Naive B cell (primary cell): ENCODE measurements around the gene NBPF10. TPM values are rescaled to one million over a fixed set of nuclear protein-coding genes. Genes with fewer than 3 reads are reported as not detected.
"Not testable (repeated sequence)": the region's sequence is repeated elsewhere in the genome, so short reads cannot be mapped to it uniquely, and the experiment has no call there.

Source experiments
- ATAC-seq, 2 donors: fragments of 150-1000 bp; cut with Tn5 transposase; 2 replicates each; pipeline ENCODE4 v1.10.0; 2021; ENCODE audit warnings: low read depth in 2 of 2, mild to moderate bottlenecking in 2 of 2, moderate library complexity in 2 of 2
- DNase-seq: peaks from one replicate; pipeline ENCODE4 v3.0.0; 2022
- H3K27ac Mint-ChIP-seq, 6 donors: one replicate each; pipeline ENCODE4 v1.8.0; 2020 to 2022; ENCODE audit warnings: mild to moderate bottlenecking in 6 of 6, mixed read lengths in 6 of 6, moderate library complexity in 5 of 6, inconsistent platforms in 2 of 6
- H3K27me3 Mint-ChIP-seq, 3 donors: one replicate each; pipeline ENCODE4 v1.8.0; 2021 to 2022; ENCODE audit warnings: mixed read lengths in 3 of 3, mild to moderate bottlenecking in 1 of 3
- H3K36me3 Mint-ChIP-seq, 2 donors: one replicate each; pipeline ENCODE4 v1.8.0; 2020 to 2022; ENCODE audit warnings: mixed read lengths in 2 of 2, inconsistent platforms in 1 of 2, mild to moderate bottlenecking in 1 of 2
- H3K4me1 Mint-ChIP-seq, 3 donors: one replicate each; pipeline ENCODE4 v1.8.0; 2020 to 2022; ENCODE audit warnings: mixed read lengths in 3 of 3, inconsistent platforms in 1 of 3, mild to moderate bottlenecking in 1 of 3, moderate library complexity in 1 of 3
- H3K4me3 Mint-ChIP-seq, 8 donors: one replicate each; pipeline ENCODE4 v1.8.0; 2020 to 2022; ENCODE audit warnings: mild to moderate bottlenecking in 8 of 8, mixed read lengths in 8 of 8, moderate library complexity in 8 of 8, inconsistent platforms in 2 of 8
- H3K9me3 Mint-ChIP-seq, 7 donors: one replicate each; pipeline ENCODE4 v1.8.0; 2020 to 2022; ENCODE audit warnings: mixed read lengths in 7 of 7, mild to moderate bottlenecking in 5 of 7, inconsistent platforms in 2 of 7, moderate library complexity in 1 of 7
- polyA plus RNA-seq, 6 donors: library from polyadenylated mRNA; unstranded; fragments of 300-500 nt; fragmentation: Illumina TruSeq; gene quantifications; one replicate each; pipeline ENCODE4 v1.2.3, GENCODE V29; 2021; ENCODE audit warnings: low read depth in 6 of 6

Gene NBPF10, protein sequence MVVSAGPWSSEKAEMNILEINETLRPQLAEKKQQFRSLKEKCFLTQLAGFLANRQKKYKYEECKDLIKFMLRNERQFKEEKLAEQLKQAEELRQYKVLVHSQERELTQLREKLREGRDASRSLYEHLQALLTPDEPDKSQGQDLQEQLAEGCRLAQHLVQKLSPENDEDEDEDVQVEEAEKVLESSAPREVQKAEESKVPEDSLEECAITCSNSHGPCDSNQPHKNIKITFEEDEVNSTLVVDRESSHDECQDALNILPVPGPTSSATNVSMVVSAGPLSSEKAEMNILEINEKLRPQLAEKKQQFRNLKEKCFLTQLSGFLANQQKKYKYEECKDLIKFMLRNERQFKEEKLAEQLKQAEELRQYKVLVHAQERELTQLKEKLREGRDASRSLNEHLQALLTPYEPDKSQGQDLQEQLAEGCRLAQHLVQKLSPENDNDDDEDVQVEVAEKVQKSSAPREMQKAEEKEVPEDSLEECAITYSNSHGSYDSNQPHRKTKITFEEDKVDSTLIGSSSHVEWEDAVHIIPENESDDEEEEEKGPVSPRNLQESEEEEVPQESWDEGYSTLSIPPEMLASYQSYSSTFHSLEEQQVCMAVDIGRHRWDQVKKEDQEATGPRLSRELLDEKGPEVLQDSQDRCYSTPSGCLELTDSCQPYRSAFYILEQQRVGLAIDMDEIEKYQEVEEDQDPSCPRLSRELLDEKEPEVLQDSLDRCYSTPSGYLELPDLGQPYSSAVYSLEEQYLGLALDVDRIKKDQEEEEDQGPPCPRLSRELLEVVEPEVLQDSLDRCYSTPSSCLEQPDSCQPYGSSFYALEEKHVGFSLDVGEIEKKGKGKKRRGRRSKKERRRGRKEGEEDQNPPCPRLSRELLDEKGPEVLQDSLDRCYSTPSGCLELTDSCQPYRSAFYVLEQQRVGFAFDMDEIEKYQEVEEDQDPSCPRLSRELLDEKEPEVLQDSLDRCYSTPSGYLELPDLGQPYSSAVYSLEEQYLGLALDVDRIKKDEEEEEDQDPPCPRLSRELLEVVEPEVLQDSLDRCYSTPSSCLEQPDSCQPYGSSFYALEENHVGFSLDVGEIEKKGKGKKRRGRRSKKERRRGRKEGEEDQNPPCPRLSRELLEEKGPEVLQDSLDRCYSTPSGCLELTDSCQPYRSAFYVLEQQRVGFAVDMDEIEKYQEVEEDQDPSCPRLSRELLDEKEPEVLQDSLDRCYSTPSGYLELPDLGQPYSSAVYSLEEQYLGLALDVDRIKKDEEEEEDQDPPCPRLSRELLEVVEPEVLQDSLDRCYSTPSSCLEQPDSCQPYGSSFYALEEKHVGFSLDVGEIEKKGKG (N-terminal part only)
- under 1 TPM; 0.20 to 0.62 (median 0.23) TPM for polyA plus RNA-seq

DNA sequence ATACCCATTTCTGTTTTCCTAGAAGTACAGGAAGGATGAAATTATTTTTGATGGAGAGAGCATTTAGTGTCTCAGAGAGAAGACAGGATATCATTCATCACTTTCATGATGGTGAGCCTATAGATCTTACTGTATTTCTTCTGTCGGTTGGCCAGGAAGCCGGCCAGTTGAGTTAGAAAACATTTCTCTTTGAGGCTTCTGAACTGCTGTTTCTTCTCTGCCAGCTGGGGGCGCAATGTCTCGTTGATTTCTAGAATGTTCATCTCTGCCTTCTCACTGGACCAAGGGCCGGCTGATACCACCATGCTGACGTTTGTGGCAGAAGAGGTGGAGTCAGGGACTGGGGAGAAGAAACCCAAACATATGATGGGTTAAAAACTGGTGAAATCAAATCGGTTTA, at the start of gene NBPF10:
Gene NBPF10, minus strand, starts transcription at position 340 of the 400 bp plus-strand sequence. Its CDS starts 35 bp downstream, at position 305.
- DNase-seq, H3K27me3 Mint-ChIP-seq, H3K9me3 Mint-ChIP-seq, H3K4me3 Mint-ChIP-seq, H3K36me3 Mint-ChIP-seq, H3K4me1 Mint-ChIP-seq, ATAC-seq, H3K27ac Mint-ChIP-seq: not testable (repeated sequence)

DNA sequence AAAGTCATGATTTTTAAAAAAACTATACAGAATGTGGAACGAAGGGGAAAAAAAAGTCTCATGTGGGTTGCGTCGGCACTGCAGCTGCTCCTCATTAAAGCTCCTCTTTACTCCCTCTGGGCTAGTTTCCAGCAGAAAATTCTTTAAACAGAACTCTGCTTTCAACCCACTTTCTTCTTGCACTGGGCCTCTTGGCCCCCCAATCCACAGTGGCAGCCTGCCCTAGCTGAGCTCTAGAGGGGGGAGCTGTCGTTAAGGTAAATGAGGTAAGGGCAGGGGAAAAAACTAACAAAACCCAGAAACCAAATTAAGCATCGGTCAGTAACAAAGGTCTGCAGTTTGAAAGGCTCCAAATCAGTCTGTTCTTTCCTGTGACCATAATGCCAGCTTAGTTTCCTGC, 29.9 kb upstream of the NBPF10 start:
- DNase-seq, H3K4me1 Mint-ChIP-seq, H3K27ac Mint-ChIP-seq, H3K36me3 Mint-ChIP-seq, ATAC-seq, H3K9me3 Mint-ChIP-seq, H3K4me3 Mint-ChIP-seq, H3K27me3 Mint-ChIP-seq: not testable (repeated sequence)

- H3K27me3 Mint-ChIP-seq, H3K4me1 Mint-ChIP-seq, DNase-seq, H3K27ac Mint-ChIP-seq, H3K4me3 Mint-ChIP-seq, H3K36me3 Mint-ChIP-seq, H3K9me3 Mint-ChIP-seq, ATAC-seq: not testable (repeated sequence)
Observed at GRCh38 chr1:146167740-146168139, 23.1 kb upstream of the NBPF10 start.

- not testable (repeated sequence) for H3K27me3 Mint-ChIP-seq, H3K27ac Mint-ChIP-seq, H3K36me3 Mint-ChIP-seq, H3K4me3 Mint-ChIP-seq, H3K4me1 Mint-ChIP-seq, ATAC-seq, DNase-seq, H3K9me3 Mint-ChIP-seq
Observed at GRCh38 chr1:146167273-146167672, 22.7 kb upstream of the NBPF10 start.

Other genes with a start within 250 kb of the NBPF10 start
- under 1 TPM in 1 of 6 donors, not detected in 5; 0.20 TPM for gene ITGA10, start 234.8 kb downstream of the NBPF10 start, polyA plus RNA-seq
- 10 to 100 TPM; 37.9 to 50.8 (median 49.6) TPM for gene PEX11B, start 226.1 kb downstream of the NBPF10 start, polyA plus RNA-seq
- 100 to 1,000 TPM; 140 to 220 (median 158) TPM for gene RBM8A, start 217.3 kb downstream of the NBPF10 start, polyA plus RNA-seq
- 10 to 100 TPM; 10.6 to 14.2 (median 12.7) TPM for gene LIX1L, start 186.8 kb downstream of the NBPF10 start, polyA plus RNA-seq
- gene ANKRD34A, start 180.2 kb downstream of the NBPF10 start, polyA plus RNA-seq = under 1 TPM in 2 of 6 donors, not detected in 4; 0.15 to 0.27 TPM
- gene POLR3GL, start 180.1 kb downstream of the NBPF10 start, polyA plus RNA-seq = 100 to 1,000 TPM in 1 of 6 donors, 10 to 100 TPM in 5; 79.5 to 202 (median 91.7) TPM
- gene TXNIP, start 148.2 kb downstream of the NBPF10 start, polyA plus RNA-seq = 1,000 to 10,000 TPM; 2,524 to 6,933 (median 5,735) TPM
- gene HJV, start 123.1 kb downstream of the NBPF10 start, polyA plus RNA-seq = not detected
- gene NOTCH2NLA, start 84.2 kb upstream of the NBPF10 start, polyA plus RNA-seq = 10 to 100 TPM; 54.2 to 82.4 (median 63.3) TPM